GM23338 (cell line): Measurements from ENCODE around the gene BTBD9. TPM values are rescaled to one million over a fixed set of nuclear protein-coding genes. Genes with fewer than 3 reads are reported as not detected.

Source experiments
- CREB1 ChIP-seq: fragments of 250-450 bp; sonication (Bioruptor Pico); IDR thresholded peaks from 2 replicates; pipeline ENCODE4 v1.5.0; 2020; ENCODE audit warnings: low read depth, mild to moderate bottlenecking, moderate library complexity
- NANOG ChIP-seq: IDR thresholded peaks from 2 replicates; pipeline ENCODE4 v1.6.1; 2016; ENCODE audit warnings: antibody characterized with exemption, borderline replicate concordance
- POLR2AphosphoS5 ChIP-seq: IDR thresholded peaks from 2 replicates; pipeline ENCODE4 v1.6.1; 2016; ENCODE audit warnings: antibody characterized with exemption, low read depth
- STAT1 ChIP-seq: IDR thresholded peaks from one replicate; pipeline ENCODE4 v1.6.1; 2016; ENCODE audit warnings: antibody characterized with exemption; ENCODE audit not compliant: unreplicated experiment
- ZNF114 ChIP-seq: fragments of 250-450 bp; sonication (Bioruptor Pico); IDR thresholded peaks from 2 replicates; pipeline ENCODE4 v1.5.0; 2020; ENCODE audit warnings: mild to moderate bottlenecking, moderate library complexity
- ZNF331 ChIP-seq: fragments of 250-450 bp; sonication (Bioruptor Pico); IDR thresholded peaks from 2 replicates; pipeline ENCODE4 v1.5.0; 2020; ENCODE audit warnings: low read depth, mild to moderate bottlenecking, moderate library complexity
- polyA plus RNA-seq: library from polyadenylated mRNA; unstranded; fragments of >200 nt; fragmentation: Nextera tagmentation; extraction: Ambion mirVana; gene quantifications from 2 replicates; pipeline ENCODE4 v1.2.1, GENCODE V29; 2016
- total RNA-seq: library from RNA; depleted of rRNA; stranded (reverse); fragments of >200 nt; shearing (Covaris generic); gene quantifications from 2 replicates; pipeline ENCODE4 v1.2.3, GENCODE V29; 2014
- TF ChIP-seq, protein P1 (sequence below): fragments of 250-450 bp; sonication (Bioruptor Pico); IDR thresholded peaks from 2 replicates; pipeline ENCODE4 v1.5.0; 2020; ENCODE audit warnings: mild to moderate bottlenecking, moderate library complexity
- TF ChIP-seq, protein P2 (sequence below), 2 experiments: fragments of 200-600 bp in 1 of 2; sonication (generic) in 1 of 2; conservative IDR thresholded peaks; 2 replicates each; pipeline versions ENCODE4 v1.5.1 to v1.6.1; 2016 to 2017; ENCODE audit warnings: antibody characterized with exemption in 2 of 2, low read depth in 2 of 2, mild to moderate bottlenecking in 2 of 2, moderate library complexity in 1 of 2

Gene BTBD9
- total and polyA plus RNA-seq, 2 experiments from 2014 or later = 4.2 to 5.3 TPM

DNA sequence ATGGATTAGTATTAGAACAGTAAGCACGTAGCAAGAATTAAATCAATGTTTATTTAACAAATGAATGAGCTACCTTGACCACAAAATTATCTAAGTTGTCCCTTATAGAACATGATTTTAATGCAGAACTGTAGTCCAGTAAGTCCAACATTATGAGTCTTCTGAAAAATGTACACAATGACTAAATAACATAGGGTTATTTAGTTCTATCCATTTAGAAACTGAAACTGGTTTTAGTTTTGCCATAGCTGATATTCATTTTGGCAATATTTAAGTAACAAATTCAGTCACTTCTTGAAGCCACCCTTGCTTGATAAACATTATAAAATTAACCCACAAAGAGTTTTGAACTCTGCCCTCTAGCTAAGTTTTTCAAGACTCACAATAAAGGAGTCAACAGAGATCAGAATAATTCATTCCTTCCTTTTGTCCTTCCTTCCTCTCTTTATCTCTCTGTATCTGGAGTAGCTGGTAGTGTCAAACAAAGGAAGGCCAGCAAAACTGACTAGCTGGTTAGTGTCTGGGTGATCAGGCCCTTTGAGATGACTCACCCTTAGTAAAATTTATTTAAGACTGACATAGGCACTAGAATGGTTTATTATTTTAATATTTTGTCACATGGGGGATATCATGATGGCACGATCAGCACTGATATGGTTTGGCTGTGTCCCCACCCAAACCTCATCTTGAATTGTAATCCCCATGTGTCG is 115.1 kb downstream of the BTBD9 start (continued):
- TF ChIP-seq, protein P1, sequence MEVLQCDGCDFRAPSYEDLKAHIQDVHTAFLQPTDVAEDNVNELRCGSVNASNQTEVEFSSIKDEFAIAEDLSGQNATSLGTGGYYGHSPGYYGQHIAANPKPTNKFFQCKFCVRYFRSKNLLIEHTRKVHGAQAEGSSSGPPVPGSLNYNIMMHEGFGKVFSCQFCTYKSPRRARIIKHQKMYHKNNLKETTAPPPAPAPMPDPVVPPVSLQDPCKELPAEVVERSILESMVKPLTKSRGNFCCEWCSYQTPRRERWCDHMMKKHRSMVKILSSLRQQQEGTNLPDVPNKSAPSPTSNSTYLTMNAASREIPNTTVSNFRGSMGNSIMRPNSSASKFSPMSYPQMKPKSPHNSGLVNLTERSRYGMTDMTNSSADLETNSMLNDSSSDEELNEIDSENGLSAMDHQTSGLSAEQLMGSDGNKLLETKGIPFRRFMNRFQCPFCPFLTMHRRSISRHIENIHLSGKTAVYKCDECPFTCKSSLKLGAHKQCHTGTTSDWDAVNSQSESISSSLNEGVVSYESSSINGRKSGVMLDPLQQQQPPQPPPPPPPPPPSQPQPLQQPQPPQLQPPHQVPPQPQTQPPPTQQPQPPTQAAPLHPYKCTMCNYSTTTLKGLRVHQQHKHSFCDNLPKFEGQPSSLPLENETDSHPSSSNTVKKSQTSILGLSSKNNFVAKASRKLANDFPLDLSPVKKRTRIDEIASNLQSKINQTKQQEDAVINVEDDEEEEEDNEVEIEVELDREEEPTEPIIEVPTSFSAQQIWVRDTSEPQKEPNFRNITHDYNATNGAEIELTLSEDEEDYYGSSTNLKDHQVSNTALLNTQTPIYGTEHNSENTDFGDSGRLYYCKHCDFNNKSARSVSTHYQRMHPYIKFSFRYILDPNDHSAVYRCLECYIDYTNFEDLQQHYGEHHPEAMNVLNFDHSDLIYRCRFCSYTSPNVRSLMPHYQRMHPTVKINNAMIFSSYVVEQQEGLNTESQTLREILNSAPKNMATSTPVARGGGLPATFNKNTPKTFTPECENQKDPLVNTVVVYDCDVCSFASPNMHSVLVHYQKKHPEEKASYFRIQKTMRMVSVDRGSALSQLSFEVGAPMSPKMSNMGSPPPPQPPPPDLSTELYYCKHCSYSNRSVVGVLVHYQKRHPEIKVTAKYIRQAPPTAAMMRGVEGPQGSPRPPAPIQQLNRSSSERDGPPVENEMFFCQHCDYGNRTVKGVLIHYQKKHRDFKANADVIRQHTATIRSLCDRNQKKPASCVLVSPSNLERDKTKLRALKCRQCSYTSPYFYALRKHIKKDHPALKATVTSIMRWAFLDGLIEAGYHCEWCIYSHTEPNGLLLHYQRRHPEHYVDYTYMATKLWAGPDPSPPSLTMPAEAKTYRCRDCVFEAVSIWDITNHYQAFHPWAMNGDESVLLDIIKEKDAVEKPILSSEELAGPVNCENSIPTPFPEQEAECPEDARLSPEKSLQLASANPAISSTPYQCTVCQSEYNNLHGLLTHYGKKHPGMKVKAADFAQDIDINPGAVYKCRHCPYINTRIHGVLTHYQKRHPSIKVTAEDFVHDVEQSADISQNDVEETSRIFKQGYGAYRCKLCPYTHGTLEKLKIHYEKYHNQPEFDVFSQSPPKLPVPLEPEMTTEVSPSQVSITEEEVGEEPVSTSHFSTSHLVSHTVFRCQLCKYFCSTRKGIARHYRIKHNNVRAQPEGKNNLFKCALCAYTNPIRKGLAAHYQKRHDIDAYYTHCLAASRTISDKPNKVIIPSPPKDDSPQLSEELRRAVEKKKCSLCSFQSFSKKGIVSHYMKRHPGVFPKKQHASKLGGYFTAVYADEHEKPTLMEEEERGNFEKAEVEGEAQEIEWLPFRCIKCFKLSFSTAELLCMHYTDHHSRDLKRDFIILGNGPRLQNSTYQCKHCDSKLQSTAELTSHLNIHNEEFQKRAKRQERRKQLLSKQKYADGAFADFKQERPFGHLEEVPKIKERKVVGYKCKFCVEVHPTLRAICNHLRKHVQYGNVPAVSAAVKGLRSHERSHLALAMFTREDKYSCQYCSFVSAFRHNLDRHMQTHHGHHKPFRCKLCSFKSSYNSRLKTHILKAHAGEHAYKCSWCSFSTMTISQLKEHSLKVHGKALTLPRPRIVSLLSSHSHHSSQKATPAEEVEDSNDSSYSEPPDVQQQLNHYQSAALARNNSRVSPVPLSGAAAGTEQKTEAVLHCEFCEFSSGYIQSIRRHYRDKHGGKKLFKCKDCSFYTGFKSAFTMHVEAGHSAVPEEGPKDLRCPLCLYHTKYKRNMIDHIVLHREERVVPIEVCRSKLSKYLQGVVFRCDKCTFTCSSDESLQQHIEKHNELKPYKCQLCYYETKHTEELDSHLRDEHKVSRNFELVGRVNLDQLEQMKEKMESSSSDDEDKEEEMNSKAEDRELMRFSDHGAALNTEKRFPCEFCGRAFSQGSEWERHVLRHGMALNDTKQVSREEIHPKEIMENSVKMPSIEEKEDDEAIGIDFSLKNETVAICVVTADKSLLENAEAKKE (CRISPR knock-in tag) = no peak
- no peak for TF ChIP-seq NANOG
- no peak for TF ChIP-seq CREB1 (CRISPR knock-in tag)
- TF ChIP-seq ZNF114 (CRISPR knock-in tag) = no peak
- TF ChIP-seq, protein P2, sequence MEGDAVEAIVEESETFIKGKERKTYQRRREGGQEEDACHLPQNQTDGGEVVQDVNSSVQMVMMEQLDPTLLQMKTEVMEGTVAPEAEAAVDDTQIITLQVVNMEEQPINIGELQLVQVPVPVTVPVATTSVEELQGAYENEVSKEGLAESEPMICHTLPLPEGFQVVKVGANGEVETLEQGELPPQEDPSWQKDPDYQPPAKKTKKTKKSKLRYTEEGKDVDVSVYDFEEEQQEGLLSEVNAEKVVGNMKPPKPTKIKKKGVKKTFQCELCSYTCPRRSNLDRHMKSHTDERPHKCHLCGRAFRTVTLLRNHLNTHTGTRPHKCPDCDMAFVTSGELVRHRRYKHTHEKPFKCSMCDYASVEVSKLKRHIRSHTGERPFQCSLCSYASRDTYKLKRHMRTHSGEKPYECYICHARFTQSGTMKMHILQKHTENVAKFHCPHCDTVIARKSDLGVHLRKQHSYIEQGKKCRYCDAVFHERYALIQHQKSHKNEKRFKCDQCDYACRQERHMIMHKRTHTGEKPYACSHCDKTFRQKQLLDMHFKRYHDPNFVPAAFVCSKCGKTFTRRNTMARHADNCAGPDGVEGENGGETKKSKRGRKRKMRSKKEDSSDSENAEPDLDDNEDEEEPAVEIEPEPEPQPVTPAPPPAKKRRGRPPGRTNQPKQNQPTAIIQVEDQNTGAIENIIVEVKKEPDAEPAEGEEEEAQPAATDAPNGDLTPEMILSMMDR (conservative IDR thresholded peaks at IDR 0.05; ENCODE audit: low read depth in 2 of 2) = no peak
- TF ChIP-seq ZNF331 (CRISPR knock-in tag) = no peak
- no peak for TF ChIP-seq POLR2AphosphoS5
- TF ChIP-seq STAT1 = no peak
